K562 treated with DMSO at 1 percent for 48 hours (cell line): ENCODE data around the gene CLDN1. TPM values are rescaled to one million over a fixed set of nuclear protein-coding genes. Genes with fewer than 3 reads are reported as not detected.

Experiments used
- total RNA-seq: library from RNA; unstranded; fragments of 300-600 nt; gene quantifications from 2 replicates; pipeline ENCODE4 v1.2.3, GENCODE V29; 2022; ENCODE audit warnings: low replicate concordance; ENCODE audit errors: extremely low read depth

The CLDN1 gene
- total RNA-seq: not detected in 2 replicates

GRCh38 chr3:190321789-190322603, at the start of gene CLDN1:
Gene CLDN1, minus strand, starts transcription at chr3:190322446. Its CDS starts 240 bp downstream, at chr3:190322206.

Other genes with a start within 250 kb of the CLDN1 start
- not detected in 2 replicates for gene P3H2, start 201.5 kb downstream of the CLDN1 start, total RNA-seq
- not detected in 2 replicates for gene CLDN16, start 65.7 kb upstream of the CLDN1 start, total RNA-seq
- not detected in 2 replicates for gene TMEM207, start 127.5 kb upstream of the CLDN1 start, total RNA-seq
- not detected in 2 replicates for gene IL1RAP, start 191.6 kb upstream of the CLDN1 start, total RNA-seq